Thyroid gland (tissue), 4 donors: ENCODE measurements around the gene DCTN5. TPM values are rescaled to one million over a fixed set of nuclear protein-coding genes. Genes with fewer than 3 reads are reported as not detected.

Source experiments
- DNase-seq, 2 donors: peaks; one replicate each; pipeline ENCODE4 v3.0.0-alpha.2; 2019
- H3K27ac ChIP-seq, 3 donors: fragments of 200-600 bp; sonication (generic); 1 replicate in 2 of 3; 2 replicates in 1 of 3; pipeline ENCODE4 v1.5.1; 2016 to 2019; ENCODE audit warnings: mild to moderate bottlenecking in 1 of 3, moderate library complexity in 1 of 3
- H3K27me3 ChIP-seq: fragments of 200-600 bp; sonication (generic); one replicate; pipeline ENCODE4 v1.5.1; 2019
- H3K36me3 ChIP-seq, 2 donors: fragments of 200-600 bp; sonication (generic); one replicate each; pipeline ENCODE4 v1.5.1; 2016 to 2019
- H3K4me1 ChIP-seq, 2 donors: fragments of 200-600 bp; sonication (generic); one replicate each; pipeline ENCODE4 v1.5.1; 2017 to 2019
- H3K4me3 ChIP-seq, 3 donors: fragments of 200-600 bp; sonication (generic); replicated peaks in 1 of 3; 1 replicate in 2 of 3; 2 replicates in 1 of 3; pipeline ENCODE4 v1.5.1; 2016; ENCODE audit warnings: mild to moderate bottlenecking in 1 of 3
- H3K9me3 ChIP-seq: fragments of 200-600 bp; sonication (generic); one replicate; pipeline ENCODE4 v1.5.1; 2017
- POLR2A ChIP-seq, 2 donors: fragments of 450-650 bp; IDR thresholded peaks; one replicate each; pipeline ENCODE4 v1.6.1; 2017; ENCODE audit warnings: antibody characterized with exemption in 2 of 2, mild to moderate bottlenecking in 2 of 2, moderate library complexity in 1 of 2
- WGBS, 2 donors: methylation state at CpG; one replicate each; pipeline ENCODE4 v1.1.5; 2017; 5-methylcytosine and 5-hydroxymethylcytosine counted together
- intact Hi-C: fragments of 100-400 bp; cut with DNase I; formaldehyde crosslinking; loops from one replicate; pipeline ENCODE4 v1.15.1; 2023
- total RNA-seq, 4 donors: library from RNA; depleted of rRNA; stranded (reverse); fragments of >200 nt; gene quantifications; one replicate each; pipeline ENCODE4 v1.2.3, GENCODE V29; 2016
- TF ChIP-seq, protein P1 (sequence below), 6 experiments: fragments of 200-600 bp in 3 of 6; fragments of 450-650 bp in 3 of 6; sonication (generic) in 3 of 6; IDR thresholded peaks; one replicate each; pipeline ENCODE4 v1.5.1; 2016 to 2019; ENCODE audit warnings: antibody characterized with exemption in 6 of 6, mild to moderate bottlenecking in 2 of 6, inconsistent platforms in 1 of 6, moderate library complexity in 1 of 6

DCTN5 gene
- total RNA-seq, 4 donors from 2014 or later = 24.1 to 51.1 (median 47.6) TPM

DNA sequence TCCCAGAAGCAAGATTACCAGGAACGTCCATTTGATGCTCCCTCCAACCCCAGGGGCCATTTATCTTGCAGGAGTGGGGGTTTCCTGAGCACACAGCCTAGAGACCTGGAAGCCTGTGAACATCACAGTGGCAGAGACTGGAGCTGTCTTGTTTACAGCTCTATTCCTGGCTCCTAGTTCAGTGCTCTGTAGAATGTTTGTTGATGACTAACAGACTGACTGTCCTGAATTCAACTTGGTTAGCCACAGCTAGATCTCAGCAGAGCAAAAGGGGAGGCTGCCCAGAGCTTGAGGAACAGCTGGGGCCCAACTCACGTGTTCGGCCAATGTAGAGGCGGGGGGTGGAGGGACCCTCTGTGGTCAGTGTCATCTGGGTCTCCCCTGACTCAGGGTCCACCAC is 65.2 kb downstream of the DCTN5 start:
- Histone ChIP-seq H3K27ac (no peak overlapping the region), H3K9me3 (no peaks in the 10 kb centered on the region), H3K36me3 (no peaks in the 10 kb centered on the region), H3K4me3 (no peak overlapping the region), H3K27me3 (no peaks in the 10 kb centered on the region), H3K4me1 (no peaks in the 10 kb centered on the region)
- intact Hi-C loops = no loop called here
- TF ChIP-seq, protein P1, sequence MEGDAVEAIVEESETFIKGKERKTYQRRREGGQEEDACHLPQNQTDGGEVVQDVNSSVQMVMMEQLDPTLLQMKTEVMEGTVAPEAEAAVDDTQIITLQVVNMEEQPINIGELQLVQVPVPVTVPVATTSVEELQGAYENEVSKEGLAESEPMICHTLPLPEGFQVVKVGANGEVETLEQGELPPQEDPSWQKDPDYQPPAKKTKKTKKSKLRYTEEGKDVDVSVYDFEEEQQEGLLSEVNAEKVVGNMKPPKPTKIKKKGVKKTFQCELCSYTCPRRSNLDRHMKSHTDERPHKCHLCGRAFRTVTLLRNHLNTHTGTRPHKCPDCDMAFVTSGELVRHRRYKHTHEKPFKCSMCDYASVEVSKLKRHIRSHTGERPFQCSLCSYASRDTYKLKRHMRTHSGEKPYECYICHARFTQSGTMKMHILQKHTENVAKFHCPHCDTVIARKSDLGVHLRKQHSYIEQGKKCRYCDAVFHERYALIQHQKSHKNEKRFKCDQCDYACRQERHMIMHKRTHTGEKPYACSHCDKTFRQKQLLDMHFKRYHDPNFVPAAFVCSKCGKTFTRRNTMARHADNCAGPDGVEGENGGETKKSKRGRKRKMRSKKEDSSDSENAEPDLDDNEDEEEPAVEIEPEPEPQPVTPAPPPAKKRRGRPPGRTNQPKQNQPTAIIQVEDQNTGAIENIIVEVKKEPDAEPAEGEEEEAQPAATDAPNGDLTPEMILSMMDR (IDR thresholded peaks at IDR 0.05) = no peak
- no peak for TF ChIP-seq POLR2A (IDR thresholded peaks at IDR 0.05)
- no peak for DNase-seq
- WGBS, 2 donors = 83 to 91% methylated on average over 4 of the region's 4 CpGs

DNA sequence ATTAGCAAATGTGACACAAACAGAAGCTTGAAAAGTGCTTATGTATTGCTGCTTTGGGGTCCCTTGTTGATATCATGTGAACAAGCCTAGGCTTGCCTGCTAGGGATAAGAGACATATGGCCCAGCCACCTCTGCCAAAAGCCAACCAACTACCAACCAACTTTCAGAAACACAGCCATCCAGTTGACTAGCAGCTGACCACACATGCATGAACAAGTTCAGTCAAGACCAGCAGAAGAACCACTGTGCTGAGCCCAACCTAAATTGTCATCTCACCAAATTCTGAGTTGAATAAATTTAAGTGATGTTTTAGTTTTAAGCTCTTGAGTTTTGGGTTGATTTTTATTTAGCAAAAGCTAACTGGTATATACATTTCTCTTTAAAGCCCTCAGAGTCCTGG is 68.3 kb downstream of the DCTN5 start:
- Histone ChIP-seq H3K9me3 (no peaks in the 10 kb centered on the region), H3K4me1 (no peaks in the 10 kb centered on the region), H3K27ac (no peak overlapping the region), H3K36me3 (no peaks in the 10 kb centered on the region), H3K4me3 (no peak overlapping the region), H3K27me3 (no peaks in the 10 kb centered on the region)
- intact Hi-C loops = no loop called here
- DNase-seq = no peak
- TF ChIP-seq POLR2A (IDR thresholded peaks at IDR 0.05) = no peak
- TF ChIP-seq, protein P1 (IDR thresholded peaks at IDR 0.05) = no peak

DNA sequence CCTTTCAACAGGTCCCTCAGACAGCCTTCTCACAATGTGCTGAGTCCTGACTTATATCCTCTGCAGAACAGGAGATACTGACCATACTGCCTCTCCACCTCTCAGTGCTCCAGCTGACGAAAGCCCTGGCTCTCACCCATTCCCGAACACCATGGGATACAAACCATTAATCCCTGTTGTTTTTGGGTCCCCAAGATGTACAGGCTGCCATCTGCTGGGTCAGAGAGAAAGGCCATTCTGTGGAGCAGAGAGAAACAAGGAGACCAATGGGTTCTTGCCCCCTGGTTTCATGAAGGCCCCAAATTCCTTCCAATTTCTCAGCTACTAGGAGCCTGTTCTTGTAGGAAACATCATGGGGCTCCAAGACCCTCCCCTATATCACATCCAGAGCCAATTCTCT is 68.7 kb downstream of the DCTN5 start:
- no peaks in the 10 kb centered on the region for H3K9me3 ChIP-seq
- no peak overlapping the region for H3K27ac ChIP-seq
- no peak overlapping the region for H3K4me3 ChIP-seq
- DNase-seq = no peak
- WGBS, 2 donors = 72 to 83% methylated on average over 2 of the region's 2 CpGs
- H3K36me3 ChIP-seq = no peaks in the 10 kb centered on the region
- TF ChIP-seq, protein P1 (IDR thresholded peaks at IDR 0.05) = no peak
- no peak for TF ChIP-seq POLR2A (IDR thresholded peaks at IDR 0.05)
- no peaks in the 10 kb centered on the region for H3K27me3 ChIP-seq
- no peaks in the 10 kb centered on the region for H3K4me1 ChIP-seq
- intact Hi-C loops = no loop called here

DNA sequence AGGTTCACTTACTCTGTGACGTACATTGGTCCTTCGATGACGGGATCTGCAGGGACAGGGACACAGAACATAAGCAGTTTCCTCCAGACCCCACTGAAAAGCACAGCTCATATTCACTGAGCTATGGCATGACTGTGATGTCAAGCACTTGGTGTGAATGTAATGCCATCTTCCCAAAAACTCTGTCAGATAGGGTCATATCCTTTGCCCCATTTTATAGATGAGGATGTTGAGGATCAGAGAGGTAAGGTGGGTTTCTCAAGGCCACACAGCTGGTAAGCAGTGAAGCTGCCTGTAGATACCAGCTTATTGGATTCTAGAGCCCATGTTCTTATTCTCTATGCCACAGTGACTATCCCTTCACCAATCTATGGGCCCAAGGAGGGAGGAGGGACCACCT is 69.2 kb downstream of the DCTN5 start:
- Histone ChIP-seq H3K4me3 (no peak overlapping the region), H3K4me1 (no peaks in the 10 kb centered on the region), H3K36me3 (no peaks in the 10 kb centered on the region), H3K27me3 (no peaks in the 10 kb centered on the region), H3K9me3 (no peaks in the 10 kb centered on the region), H3K27ac (no peak overlapping the region)
- intact Hi-C loops = no loop called here
- WGBS, 2 donors = 91 to 93% methylated on average over 3 of the region's 3 CpGs
- TF ChIP-seq, protein P1 (IDR thresholded peaks at IDR 0.05) = no peak
- TF ChIP-seq POLR2A (IDR thresholded peaks at IDR 0.05) = no peak
- DNase-seq = no peak

DNA sequence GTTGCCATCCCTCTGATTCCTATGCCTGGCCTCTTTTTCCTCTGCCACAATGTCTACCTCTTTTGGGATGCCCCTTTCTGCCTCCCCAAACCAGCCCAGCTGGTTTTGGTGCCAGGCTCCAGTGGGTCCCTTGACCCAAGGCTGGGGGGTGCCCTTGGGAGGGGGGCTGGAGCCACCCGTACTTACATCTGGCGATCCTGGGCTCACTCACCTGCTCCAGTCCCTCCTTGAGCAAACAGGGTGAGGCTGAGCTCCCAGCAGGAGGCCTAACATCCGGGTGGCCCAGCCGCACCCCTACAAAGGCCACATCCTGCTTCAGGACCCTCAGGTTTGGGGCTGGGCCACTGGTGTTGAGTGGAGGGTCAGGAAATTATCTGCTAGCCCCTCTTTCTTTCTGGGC is 70.5 kb downstream of the DCTN5 start:
- Histone ChIP-seq H3K27ac (no peak overlapping the region), H3K4me3 (no peak overlapping the region), H3K9me3 (no peaks in the 10 kb centered on the region), H3K4me1 (no peaks in the 10 kb centered on the region), H3K27me3 (no peaks in the 10 kb centered on the region), H3K36me3 (no peaks in the 10 kb centered on the region)
- WGBS, 2 donors = 37 to 40% methylated on average over 3 to 4 of the region's 4 CpGs
- DNase-seq = no peak
- TF ChIP-seq, protein P1 (IDR thresholded peaks at IDR 0.05) = no peak
- TF ChIP-seq POLR2A (IDR thresholded peaks at IDR 0.05) = no peak
- intact Hi-C loops = no loop called here
